ENCODE data around the gene CDC27. TPM values are rescaled to one million over a fixed set of nuclear protein-coding genes. Genes with fewer than 3 reads are reported as not detected.
A peak's percentile ranks its signal among the peaks of the same experiment; 100 is the strongest.

Gene CDC27
- 10 to 100 TPM; 38.7 to 87.6 (median 64.5) TPM for total RNA-seq

- TF ChIP-seq EP300 (IDR thresholded peaks at IDR 0.05) (peak; percentile 63 to 86), POLR2A (IDR thresholded peaks at IDR 0.05) (peak; percentile 63 to 78), CTCF (IDR thresholded peaks at IDR 0.05) (no peak)
- peak; percentile 100 for DNase-seq (ENCODE audit: low spot score in 2 of 2)
- H3K4me3 ChIP-seq: peak within 1 kb of the TSS; percentile 60 to 78 (median 72)
- no peaks in the 10 kb centered on the region for H3K9me3 ChIP-seq
- peak within 1 kb of the TSS; percentile 82 to 95 (median 90) for H3K27ac ChIP-seq
- peaks cover 0 to 45% (median 27%) of the 10 kb centered on the region in 4 donors for H3K4me1 ChIP-seq
- 0 to 1% methylated on average over 41 to 53 of the region's 64 CpGs for WGBS, 2 donors
- no peaks in the 10 kb centered on the region for H3K36me3 ChIP-seq
- no peaks in the 10 kb centered on the region for H3K27me3 ChIP-seq
Measured at GRCh38 chr17:47188876-47189731, at the start of gene CDC27. CDC27 (minus strand) TSS chr17:47189295; CDS start chr17:47189172, 123 bp downstream.

- Histone ChIP-seq H3K27ac (no peak overlapping the region), H3K36me3 (no peaks in the 10 kb centered on the region), H3K4me3 (no peak overlapping the region), H3K4me1 (peaks cover 0 to 21% (median 14%) of the 10 kb centered on the region in 4 donors), H3K9me3 (no peaks in the 10 kb centered on the region), H3K27me3 (no peaks in the 10 kb centered on the region)
- no peak for DNase-seq (ENCODE audit: low spot score in 2 of 2)
- WGBS, 2 donors: 86 to 91% methylated on average over 18 to 28 of the region's 29 CpGs
- TF ChIP-seq POLR2A (IDR thresholded peaks at IDR 0.05) (no peak), EP300 (IDR thresholded peaks at IDR 0.05) (no peak), CTCF (IDR thresholded peaks at IDR 0.05) (no peak)
Measured at GRCh38 chr17:47238321-47239010, 49.4 kb upstream of the CDC27 start.

- Histone ChIP-seq H3K4me1 (peaks cover 0 to 21% (median 14%) of the 10 kb centered on the region in 4 donors), H3K27ac (no peak overlapping the region), H3K36me3 (no peaks in the 10 kb centered on the region), H3K9me3 (no peaks in the 10 kb centered on the region), H3K4me3 (no peak overlapping the region), H3K27me3 (no peaks in the 10 kb centered on the region)
- no peak for TF ChIP-seq EP300 (IDR thresholded peaks at IDR 0.05)
- DNase-seq (ENCODE audit: low spot score in 2 of 2): no peak
- 92 to 100% methylated on average over 2 to 6 of the region's 7 CpGs for WGBS, 2 donors
Measured at GRCh38 chr17:47237841-47238240, 48.7 kb upstream of the CDC27 start.

GRCh38 chr17:47235923-47236322 is 46.8 kb upstream of the CDC27 start:
- no peak for DNase-seq (ENCODE audit: low spot score in 2 of 2)
- 92 to 94% methylated on average over 2 of the region's 2 CpGs for WGBS, 2 donors
- no peak for TF ChIP-seq CTCF (IDR thresholded peaks at IDR 0.05)
- no peak for TF ChIP-seq POLR2A (IDR thresholded peaks at IDR 0.05)
- TF ChIP-seq EP300 (IDR thresholded peaks at IDR 0.05): no peak
- Histone ChIP-seq H3K27ac (no peak overlapping the region), H3K4me1 (peaks cover 0 to 19% (median 14%) of the 10 kb centered on the region in 4 donors), H3K36me3 (no peaks in the 10 kb centered on the region), H3K4me3 (no peak overlapping the region), H3K9me3 (no peaks in the 10 kb centered on the region), H3K27me3 (no peaks in the 10 kb centered on the region)

- 89 to 93% methylated on average over 3 of the region's 3 CpGs for WGBS, 2 donors
- no peaks in the 10 kb centered on the region for H3K27me3 ChIP-seq
- H3K9me3 ChIP-seq: no peaks in the 10 kb centered on the region
- TF ChIP-seq CTCF (IDR thresholded peaks at IDR 0.05): no peak
- TF ChIP-seq POLR2A (IDR thresholded peaks at IDR 0.05): no peak
- no peak for TF ChIP-seq EP300 (IDR thresholded peaks at IDR 0.05)
- H3K4me1 ChIP-seq: peaks cover 0 to 18% (median 13%) of the 10 kb centered on the region in 4 donors
- no peak overlapping the region for H3K4me3 ChIP-seq
- H3K36me3 ChIP-seq: no peaks in the 10 kb centered on the region
- H3K27ac ChIP-seq: no peak overlapping the region
- no peak for DNase-seq (ENCODE audit: low spot score in 2 of 2)
Measured at GRCh38 chr17:47235506-47235905, 46.4 kb upstream of the CDC27 start.

Measured in tibial nerve (tissue), 4 donors.